ENCODE results near the gene RBP5.

RBP5 gene

GRCh38 chr12:7092229-7092985 is 36.3 kb downstream of the RBP5 start, which contains the start of gene C1R:
Gene C1R, minus strand, starts transcription at chr12:7092445. Its CDS starts 57 bp downstream, at chr12:7092388.
- TF ChIP-seq, protein P1, sequence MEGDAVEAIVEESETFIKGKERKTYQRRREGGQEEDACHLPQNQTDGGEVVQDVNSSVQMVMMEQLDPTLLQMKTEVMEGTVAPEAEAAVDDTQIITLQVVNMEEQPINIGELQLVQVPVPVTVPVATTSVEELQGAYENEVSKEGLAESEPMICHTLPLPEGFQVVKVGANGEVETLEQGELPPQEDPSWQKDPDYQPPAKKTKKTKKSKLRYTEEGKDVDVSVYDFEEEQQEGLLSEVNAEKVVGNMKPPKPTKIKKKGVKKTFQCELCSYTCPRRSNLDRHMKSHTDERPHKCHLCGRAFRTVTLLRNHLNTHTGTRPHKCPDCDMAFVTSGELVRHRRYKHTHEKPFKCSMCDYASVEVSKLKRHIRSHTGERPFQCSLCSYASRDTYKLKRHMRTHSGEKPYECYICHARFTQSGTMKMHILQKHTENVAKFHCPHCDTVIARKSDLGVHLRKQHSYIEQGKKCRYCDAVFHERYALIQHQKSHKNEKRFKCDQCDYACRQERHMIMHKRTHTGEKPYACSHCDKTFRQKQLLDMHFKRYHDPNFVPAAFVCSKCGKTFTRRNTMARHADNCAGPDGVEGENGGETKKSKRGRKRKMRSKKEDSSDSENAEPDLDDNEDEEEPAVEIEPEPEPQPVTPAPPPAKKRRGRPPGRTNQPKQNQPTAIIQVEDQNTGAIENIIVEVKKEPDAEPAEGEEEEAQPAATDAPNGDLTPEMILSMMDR (IDR thresholded peaks at IDR 0.05; ENCODE audit: insufficient read depth, low read depth, low read length, missing control alignments) = peak; percentile 93
- DNase-seq (ENCODE audit: low read depth) = peak; percentile 65
- peak within 1 kb of the TSS; percentile 38 for H3K4me3 ChIP-seq (ENCODE audit: low read length)

DNA sequence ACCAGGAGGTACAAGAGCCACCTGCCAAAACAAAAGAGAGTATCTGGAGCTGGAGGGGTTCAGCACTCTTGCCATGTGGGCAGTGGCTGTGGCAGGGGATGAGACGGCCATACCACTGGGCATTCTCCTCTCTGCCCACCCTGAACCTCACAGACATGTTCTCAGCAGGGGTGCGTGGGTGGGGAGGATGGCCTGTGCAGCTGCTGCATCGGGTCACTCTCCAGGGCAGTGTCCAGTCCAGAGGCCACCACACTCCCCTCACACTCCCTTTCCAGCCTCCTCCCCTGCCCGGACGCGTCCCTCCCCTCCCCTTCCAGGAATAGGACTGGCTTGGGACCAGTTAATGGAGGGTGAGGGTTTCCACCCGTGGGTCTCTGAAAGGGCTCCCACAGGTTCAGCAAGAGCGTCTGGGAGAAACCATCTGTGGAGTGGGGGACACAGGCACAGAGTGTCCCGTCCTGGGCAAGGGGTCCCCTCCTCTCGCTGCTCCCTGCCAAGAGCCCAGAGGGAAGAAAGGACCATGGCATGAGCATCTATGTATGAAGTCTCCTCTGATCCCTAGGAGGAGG is 36.9 kb downstream of the RBP5 start:
- TF ChIP-seq, protein P1 (IDR thresholded peaks at IDR 0.05; ENCODE audit: insufficient read depth, low read depth, low read length, missing control alignments) = no peak
- DNase-seq (ENCODE audit: low read depth) = no peak
- H3K4me3 ChIP-seq (ENCODE audit: low read length) = no peak overlapping the region

DNA sequence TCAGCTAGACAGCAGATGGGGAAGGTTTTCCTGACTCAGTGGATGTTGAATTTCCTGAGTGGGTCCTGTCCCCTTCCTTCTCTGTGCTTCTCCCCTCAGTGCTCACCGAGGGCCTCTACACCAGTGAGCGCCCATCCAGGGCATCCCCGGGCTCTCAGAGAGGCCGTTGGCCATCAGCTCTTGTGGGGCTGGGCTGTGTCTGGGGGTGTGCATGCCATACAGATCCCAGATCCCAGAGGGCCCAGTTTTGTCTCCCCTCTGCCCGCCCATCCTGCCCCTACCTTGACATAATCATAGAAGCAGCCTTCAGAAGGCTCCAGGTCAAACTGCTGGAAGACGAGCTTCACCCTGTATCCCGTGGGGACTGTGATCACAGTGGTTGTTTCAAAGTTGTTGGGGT is 37.5 kb downstream of the RBP5 start:
- TF ChIP-seq, protein P1 (IDR thresholded peaks at IDR 0.05; ENCODE audit: insufficient read depth, low read depth, low read length, missing control alignments) = no peak

DNA sequence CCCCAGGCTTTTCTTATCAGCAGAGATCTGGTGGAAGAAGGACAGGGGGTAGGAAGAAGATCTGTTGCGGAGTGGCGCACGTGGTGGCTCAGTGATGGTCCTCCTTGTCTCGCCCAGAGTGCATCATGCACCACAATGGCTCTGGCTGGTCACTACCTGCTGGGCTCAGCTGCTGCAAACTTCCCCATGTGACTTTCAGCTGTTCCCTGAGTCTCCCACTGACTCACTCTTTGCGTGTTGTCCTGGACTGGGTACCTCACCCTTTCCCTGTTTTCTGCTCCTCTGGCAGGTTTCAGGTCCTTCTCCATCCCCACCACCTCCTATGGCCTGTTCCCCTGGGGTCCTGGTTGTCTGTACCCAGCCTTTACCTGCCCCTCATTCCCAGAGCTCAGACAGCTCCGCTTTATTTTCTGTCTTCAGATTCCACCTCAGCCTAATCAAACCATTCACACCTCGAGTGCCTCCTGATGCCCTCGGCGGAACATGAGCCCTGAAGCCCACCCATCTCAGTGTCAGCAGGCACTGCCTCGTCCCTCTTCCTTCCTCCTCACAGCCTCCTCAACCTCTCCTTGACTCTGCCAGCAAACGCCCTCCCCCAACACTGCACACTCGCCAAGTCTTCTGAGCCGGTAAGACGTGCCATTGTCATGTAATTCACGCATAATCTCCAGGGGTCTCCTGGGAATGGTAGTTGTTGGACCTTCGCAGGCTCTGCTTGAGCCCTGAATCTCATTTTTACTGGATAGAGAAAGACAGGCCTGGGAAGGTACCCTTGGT is 38.3 kb downstream of the RBP5 start:
- peak; percentile 50 for DNase-seq (ENCODE audit: low read depth)
- TF ChIP-seq, protein P1 (IDR thresholded peaks at IDR 0.05; ENCODE audit: insufficient read depth, low read depth, low read length, missing control alignments) = no peak
- H3K4me3 ChIP-seq (ENCODE audit: low read length) = no peak overlapping the region

More for the DNA sequence above, 37.5 kb downstream of the RBP5 start:
- no peak overlapping the region for H3K4me3 ChIP-seq (ENCODE audit: low read length)
- DNase-seq (ENCODE audit: low read depth) = no peak

- TF ChIP-seq, protein P1 (IDR thresholded peaks at IDR 0.05; ENCODE audit: insufficient read depth, low read depth, low read length, missing control alignments) = no peak
- DNase-seq (ENCODE audit: low read depth) = no peak
- no peak overlapping the region for H3K4me3 ChIP-seq (ENCODE audit: low read length)
These were observed 39.4 kb downstream of the RBP5 start for GRCh38 chr12:7089196-7089871.

DNA sequence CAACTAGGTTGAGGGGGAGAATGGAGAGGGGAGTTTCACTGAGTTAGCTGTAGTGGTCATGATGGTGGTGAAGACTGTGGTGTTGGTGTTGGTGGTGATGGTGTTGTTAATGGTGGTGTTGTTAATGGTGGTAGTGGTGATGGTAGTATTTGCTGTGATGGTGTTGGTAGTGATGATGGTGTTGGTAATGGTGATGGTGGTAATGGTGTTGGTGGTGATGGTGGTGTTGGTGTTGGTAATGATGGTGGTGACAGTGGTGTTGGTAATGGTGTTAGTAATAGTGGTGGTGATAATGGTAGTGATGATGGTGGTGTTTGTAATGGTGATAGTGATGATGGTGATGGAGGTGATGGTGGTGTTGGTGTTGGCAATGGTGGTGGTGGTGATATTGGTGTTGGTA is 45.6 kb downstream of the RBP5 start:
- TF ChIP-seq, protein P1 (IDR thresholded peaks at IDR 0.05; ENCODE audit: insufficient read depth, low read depth, low read length, missing control alignments) = no peak
- no peak overlapping the region for H3K4me3 ChIP-seq (ENCODE audit: low read length)
- DNase-seq (ENCODE audit: low read depth) = no peak
